Measurements from ENCODE around the gene EN1.
A peak's percentile ranks its signal among the peaks of the same experiment; 100 is the strongest.

EN1 gene

DNA sequence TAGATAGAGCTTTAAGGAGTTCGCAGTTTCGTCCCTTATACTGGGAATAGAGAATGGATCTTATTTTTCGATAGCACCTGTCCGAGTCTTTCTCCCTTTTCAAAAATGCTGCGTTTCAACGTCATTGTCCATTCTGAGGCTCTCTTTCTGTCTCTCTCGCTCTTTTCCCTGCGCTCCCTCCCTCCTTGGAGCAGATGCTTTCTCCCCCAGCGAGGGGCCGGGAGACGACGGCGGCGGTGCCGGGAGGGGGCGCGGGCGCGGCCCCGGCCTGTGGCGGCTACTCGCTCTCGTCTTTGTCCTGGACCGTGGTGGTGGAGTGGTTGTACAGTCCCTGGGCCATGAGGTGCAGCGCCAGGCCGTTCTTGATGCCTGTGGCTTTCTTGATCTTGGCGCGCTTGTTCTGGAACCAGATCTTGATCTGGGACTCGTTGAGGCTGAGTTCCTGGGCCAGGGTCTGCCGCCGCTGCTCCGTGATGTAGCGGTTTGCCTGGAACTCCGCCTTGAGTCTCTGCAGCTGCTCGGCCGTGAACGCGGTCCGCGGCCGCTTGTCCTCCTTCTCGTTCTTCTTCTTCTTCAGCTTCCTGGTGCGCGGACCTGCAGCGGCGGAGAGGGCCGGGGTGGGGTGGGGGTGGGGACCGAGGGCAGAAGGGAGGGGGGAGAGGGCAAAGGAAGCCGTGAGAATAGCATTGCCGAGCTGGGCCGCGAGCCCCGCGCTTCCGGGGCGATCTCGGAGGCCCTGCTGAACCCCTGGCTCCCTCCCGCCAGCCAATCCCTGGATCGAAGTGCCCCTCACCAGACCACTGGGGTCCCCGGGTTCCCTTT is 4.6 kb downstream of the EN1 start:
- no peak for DNase-seq

- DNase-seq, result no peak
Measured at GRCh38 chr2:118841828-118842461, 5.5 kb downstream of the EN1 start.

GRCh38 chr2:118841450-118841827 is 6.0 kb downstream of the EN1 start:
- no peak for DNase-seq

DNA sequence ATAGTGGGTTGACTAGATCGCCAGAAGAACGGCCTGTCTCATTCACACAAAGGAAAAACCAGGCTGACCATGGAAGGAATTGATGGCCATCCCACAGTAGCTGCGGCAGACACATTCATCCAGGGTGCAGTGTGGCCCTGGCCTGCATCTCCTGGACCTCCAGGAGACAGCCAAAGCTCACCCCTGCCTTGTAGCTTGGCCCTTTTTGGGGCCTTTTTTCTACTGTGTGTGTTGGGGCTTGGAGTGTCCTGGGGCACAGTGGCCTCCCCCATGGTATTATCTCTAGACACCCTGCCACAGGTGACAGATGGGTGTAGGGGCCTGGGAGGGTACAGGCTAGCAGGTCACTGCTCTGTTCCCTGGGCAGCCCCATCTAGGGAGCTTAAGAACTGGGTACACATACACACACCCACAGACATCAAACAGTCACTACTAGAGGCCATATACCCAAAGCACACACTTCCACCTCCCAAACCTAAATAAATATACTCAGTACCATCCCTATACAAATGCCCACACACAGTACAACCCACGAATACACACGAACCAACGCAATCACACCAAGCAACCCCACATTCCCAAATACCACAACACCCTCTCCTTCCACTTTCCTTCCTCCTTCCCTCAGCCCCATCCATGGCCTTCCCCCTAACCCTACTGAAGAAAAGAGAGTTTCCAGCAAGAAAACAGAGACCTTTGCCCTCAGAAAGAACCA is 8.6 kb downstream of the EN1 start:
- no peak for DNase-seq

GRCh38 chr2:118837621-118838020 is 9.8 kb downstream of the EN1 start:
- no peak for DNase-seq

GRCh38 chr2:118837067-118837466 is 10.4 kb downstream of the EN1 start:
- no peak for DNase-seq

- DNase-seq, result no peak
Measured at GRCh38 chr2:118836411-118836930, 11.0 kb downstream of the EN1 start.

DNA sequence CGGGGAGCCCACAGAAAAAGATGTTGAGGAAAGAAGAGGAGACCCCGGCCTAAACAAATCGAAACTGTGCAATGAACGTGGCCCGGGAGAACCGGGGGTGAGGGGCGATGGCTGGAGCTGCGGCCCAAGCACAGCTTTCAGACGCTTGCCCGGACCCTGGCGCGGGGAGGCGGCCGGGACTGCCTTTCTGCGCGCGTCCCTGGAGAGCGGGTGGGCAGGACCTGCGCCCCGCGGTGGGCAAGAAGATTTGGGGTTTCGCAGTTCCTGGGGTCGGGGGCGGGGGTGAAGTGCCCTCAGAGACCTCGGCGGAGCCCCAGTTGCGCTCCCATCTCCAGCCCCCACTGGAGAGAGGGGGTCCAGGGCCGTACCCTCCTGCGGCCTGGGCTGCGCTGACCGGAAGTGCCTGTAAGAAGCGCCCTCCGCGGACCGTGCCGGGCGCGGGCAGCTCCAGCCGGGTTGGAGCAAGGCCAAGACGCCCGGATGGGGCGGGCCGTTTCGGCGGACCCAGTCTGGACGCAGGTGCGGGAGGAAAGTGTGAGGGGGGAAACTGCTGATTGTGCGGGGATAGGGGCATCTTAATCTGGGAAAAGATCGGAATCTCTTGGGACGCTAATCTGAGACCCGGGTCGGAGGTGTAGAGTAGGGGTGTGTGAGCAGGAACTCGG is 11.6 kb downstream of the EN1 start:
- no peak for DNase-seq

GRCh38 chr2:118834901-118835745 is 12.3 kb downstream of the EN1 start:
- peak; percentile 55 for DNase-seq

- no peak for DNase-seq
Measured at GRCh38 chr2:118834440-118834810, 13.0 kb downstream of the EN1 start.

GRCh38 chr2:118833716-118834439 is 13.6 kb downstream of the EN1 start:
- DNase-seq, result no peak

GRCh38 chr2:118832791-118833715 is 14.4 kb downstream of the EN1 start:
- DNase-seq, result no peak

GRCh38 chr2:118832071-118832790 is 15.2 kb downstream of the EN1 start:
- DNase-seq, result no peak

- DNase-seq, result no peak
Measured at GRCh38 chr2:118830881-118831280, 16.6 kb downstream of the EN1 start.

- no peak for DNase-seq
Measured at GRCh38 chr2:118830118-118830517, 17.3 kb downstream of the EN1 start.

DNA sequence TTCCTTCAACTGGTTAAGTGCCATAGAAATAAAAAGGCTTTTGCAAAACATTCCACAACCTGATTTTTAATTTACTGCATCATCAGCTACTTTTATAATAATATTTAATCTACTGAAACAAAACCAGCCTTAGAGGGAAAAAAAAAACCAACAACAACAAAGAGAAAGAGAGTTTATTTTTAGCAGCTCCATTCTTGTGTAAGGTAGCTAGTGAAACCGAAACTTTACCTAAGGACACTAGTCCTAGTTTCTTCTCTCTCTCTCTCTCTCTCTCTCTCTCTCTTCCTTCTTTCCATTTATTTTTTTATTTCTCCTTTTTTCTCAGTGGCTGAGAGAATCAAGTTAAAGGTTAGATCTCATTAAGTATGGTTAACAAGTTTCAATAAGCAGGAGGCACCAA is 21.4 kb downstream of the EN1 start:
- DNase-seq, result no peak

- DNase-seq, result no peak
Measured at GRCh38 chr2:118823633-118824032, 23.8 kb downstream of the EN1 start.

DNA sequence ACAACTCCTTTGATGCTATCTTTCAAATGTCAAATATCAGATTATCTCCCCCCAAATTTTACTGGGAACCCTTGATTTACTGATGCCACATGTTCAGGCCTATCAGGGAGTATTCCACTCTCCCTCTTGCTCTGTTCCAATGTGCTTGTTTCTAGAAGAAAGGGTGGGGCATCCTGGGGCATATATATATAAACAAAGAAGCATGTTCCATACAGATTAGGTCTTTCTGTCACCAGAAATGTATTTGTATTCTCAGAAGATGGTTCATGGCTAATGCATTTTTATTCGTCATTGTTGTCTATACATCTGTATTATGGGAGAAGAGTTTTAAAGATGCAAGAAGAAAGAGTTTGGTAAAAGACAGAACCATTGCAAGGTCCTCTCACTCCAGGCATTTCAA is 24.9 kb downstream of the EN1 start:
- DNase-seq, result no peak

GRCh38 chr2:118822015-118822414 is 25.4 kb downstream of the EN1 start:
- DNase-seq, result no peak

- DNase-seq, result no peak
Measured at GRCh38 chr2:118817469-118817868, 30.0 kb downstream of the EN1 start.
